Stimulated activated CD8-positive, alpha-beta memory T cell treated with anti-CD3 and anti-CD28 coated beads, Interleukin-7, amount 100 ng/mL, for 24 hours (primary cell): ENCODE data around the gene SLC26A3.

Source experiments
- DNase-seq: peaks from one replicate; pipeline ENCODE4 v3.0.0-alpha.2; 2020; ENCODE audit warnings: low read depth

SLC26A3 gene

GRCh38 chr7:107744345-107744750 lies 58.7 kb downstream of the SLC26A3 start:
- no peak for DNase-seq

- DNase-seq: peak; percentile 96
These were observed 59.3 kb downstream of the SLC26A3 start, which contains the start of gene CBLL1 for GRCh38 chr7:107743567-107744344. TSS of gene CBLL1 (plus strand) at chr7:107744142. CDS start at chr7:107744164, 22 bp downstream.

- DNase-seq: no peak
These were observed 60.1 kb downstream of the SLC26A3 start for GRCh38 chr7:107742678-107743566.

- no peak for DNase-seq
These were observed 74.7 kb downstream of the SLC26A3 start for GRCh38 chr7:107728276-107728675.

- DNase-seq: no peak
These were observed 76.5 kb downstream of the SLC26A3 start for GRCh38 chr7:107726356-107727130.

GRCh38 chr7:107725138-107725740 lies 77.8 kb downstream of the SLC26A3 start:
- DNase-seq: no peak

- no peak for DNase-seq
These were observed 79.8 kb downstream of the SLC26A3 start for GRCh38 chr7:107723255-107723654.

GRCh38 chr7:107721286-107721685 lies 81.7 kb downstream of the SLC26A3 start:
- DNase-seq: no peak

GRCh38 chr7:107718456-107719193 lies 84.4 kb downstream of the SLC26A3 start:
- DNase-seq: no peak

- no peak for DNase-seq
These were observed 87.5 kb downstream of the SLC26A3 start for GRCh38 chr7:107715531-107715930.
